Neural cell (in vitro differentiated cells): ENCODE measurements around the gene RAB1A. TPM values are rescaled to one million over a fixed set of nuclear protein-coding genes. Genes with fewer than 3 reads are reported as not detected.

ENCODE experiments used
- H2AFZ ChIP-seq: fragments of 200-600, 300-800 bp; sonication (generic), shearing (Covaris generic); 2 replicates; pipeline ENCODE4 v1.6.0; 2014; ENCODE audit warnings: low read depth, mild to moderate bottlenecking, antibody characterized with exemption, low read length, moderate library complexity
- H3F3A ChIP-seq: fragments of 200-600 bp; shearing (Covaris generic); 2 replicates; pipeline ENCODE4 v1.6.1; 2016; ENCODE audit warnings: mild to moderate bottlenecking, moderate library complexity, mixed read lengths, antibody characterized with exemption, low read length; ENCODE audit not compliant: insufficient read depth, poor library complexity, severe bottlenecking
- H3K27ac ChIP-seq: fragments of 200-600, 300-800 bp; sonication (generic), shearing (Covaris generic); 2 replicates; pipeline ENCODE4 v1.5.1; 2014; ENCODE audit warnings: mild to moderate bottlenecking, low read length, moderate library complexity
- H3K27me3 ChIP-seq: fragments of 300-800, 200-600 bp; sonication (generic), shearing (Covaris generic); 2 replicates; pipeline ENCODE4 v1.6.0; 2014; ENCODE audit warnings: mild to moderate bottlenecking, low read depth, low read length, moderate library complexity; ENCODE audit not compliant: insufficient read depth
- H3K36me3 ChIP-seq: fragments of 300-800, 200-600 bp; sonication (generic), shearing (Covaris generic); 2 replicates; pipeline ENCODE4 v1.5.1; 2014; ENCODE audit warnings: mild to moderate bottlenecking, antibody characterized with exemption, low read length, moderate library complexity; ENCODE audit not compliant: insufficient read depth
- H3K4me2 ChIP-seq: fragments of 300-800, 200-600 bp; sonication (generic), shearing (Covaris generic); 2 replicates; pipeline ENCODE4 v1.6.0; 2014; ENCODE audit warnings: mild to moderate bottlenecking, low read length
- H3K4me3 ChIP-seq: fragments of 300-800, 200-600 bp; sonication (generic), shearing (Covaris generic); 2 replicates; pipeline ENCODE4 v1.5.1; 2014; ENCODE audit warnings: mild to moderate bottlenecking, low read length, moderate library complexity
- H3K79me2 ChIP-seq: fragments of 200-600 bp; shearing (Covaris generic); replicated peaks from 2 replicates; pipeline ENCODE4 v1.6.0; 2014; ENCODE audit warnings: mild to moderate bottlenecking, low read length, moderate library complexity; ENCODE audit not compliant: insufficient read depth
- H3K9ac ChIP-seq: fragments of 300-800, 200-600 bp; sonication (generic), shearing (Covaris generic); 2 replicates; pipeline ENCODE4 v1.6.1; 2016; ENCODE audit warnings: mild to moderate bottlenecking, low read length, mixed read lengths
- H3K9me2 ChIP-seq: fragments of 200-600 bp; shearing (Covaris generic); 2 replicates; pipeline ENCODE4 v1.6.1; 2016; ENCODE audit warnings: mild to moderate bottlenecking, low read length, mixed read lengths; ENCODE audit not compliant: insufficient read depth
- H3K9me3 ChIP-seq: fragments of 200-600, 300-800 bp; sonication (generic), shearing (Covaris generic); 2 replicates; pipeline ENCODE4 v1.6.1; 2016; ENCODE audit warnings: mild to moderate bottlenecking, mixed run types, low read length, moderate library complexity, mixed read lengths
- H4K20me1 ChIP-seq: fragments of 200-600 bp; shearing (Covaris generic); 2 replicates; pipeline ENCODE4 v1.6.1; 2016; ENCODE audit warnings: mild to moderate bottlenecking, mixed run types; ENCODE audit not compliant: insufficient read depth
- CTCF ChIP-seq: fragments of 450-650 bp; IDR thresholded peaks from 2 replicates; pipeline ENCODE4 v1.5.1; 2014; ENCODE audit warnings: antibody characterized with exemption, mild to moderate bottlenecking, moderate library complexity; ENCODE audit not compliant: poor library complexity, severe bottlenecking
- EP300 ChIP-seq: fragments of 450-650 bp; conservative IDR thresholded peaks from 2 replicates; pipeline ENCODE4 v1.6.1; 2014; ENCODE audit warnings: antibody characterized with exemption, mild to moderate bottlenecking, moderate library complexity; ENCODE audit not compliant: poor library complexity, severe bottlenecking
- EZH2 ChIP-seq: fragments of 200-600, 300-800 bp; shearing (Covaris generic), sonication (generic); IDR thresholded peaks from 2 replicates; pipeline ENCODE4 v1.6.1; 2014; ENCODE audit warnings: antibody characterized with exemption, low read length, borderline replicate concordance, mild to moderate bottlenecking; ENCODE audit not compliant: insufficient read depth, poor library complexity, severe bottlenecking
- MXI1 ChIP-seq: fragments of 450-650 bp; conservative IDR thresholded peaks from 2 replicates; pipeline ENCODE4 v1.6.1; 2014; ENCODE audit warnings: antibody characterized with exemption, mild to moderate bottlenecking; ENCODE audit not compliant: poor library complexity, severe bottlenecking
- POLR2AphosphoS5 ChIP-seq: IDR thresholded peaks from 2 replicates; pipeline ENCODE4 v1.6.1; 2012
- RAD21 ChIP-seq: fragments of 450-650 bp; conservative IDR thresholded peaks from 2 replicates; pipeline ENCODE4 v1.6.1; 2014; ENCODE audit warnings: antibody characterized with exemption, mild to moderate bottlenecking, moderate library complexity
- REST ChIP-seq: IDR thresholded peaks from 2 replicates; pipeline ENCODE4 v1.6.1; 2012; ENCODE audit warnings: borderline replicate concordance
- SMC3 ChIP-seq: fragments of 450-650 bp; conservative IDR thresholded peaks from 2 replicates; pipeline ENCODE4 v1.6.1; 2014; ENCODE audit warnings: antibody characterized with exemption, mild to moderate bottlenecking, moderate library complexity; ENCODE audit not compliant: poor library complexity
- TAF1 ChIP-seq: IDR thresholded peaks from 2 replicates; pipeline ENCODE4 v1.6.1; 2012; ENCODE audit warnings: low read depth
- polyA plus RNA-seq: library from polyadenylated mRNA; depleted of rRNA; stranded (reverse); fragments of >200 nt; gene quantifications from 2 replicates; pipeline ENCODE4 v1.2.3, GENCODE V29; 2014

RAB1A gene
- polyA plus RNA-seq, 1 donor from 2014 or later = 240 TPM

- H3F3A ChIP-seq = no peaks in the 10 kb centered on the region
- no peaks in the 10 kb centered on the region for H3K79me2 ChIP-seq
- H3K36me3 ChIP-seq = no peaks in the 10 kb centered on the region
- no peaks in the 10 kb centered on the region for H3K9me2 ChIP-seq
- no peak overlapping the region for H3K4me3 ChIP-seq
- no peaks in the 10 kb centered on the region for H3K27me3 ChIP-seq
- H3K4me2 ChIP-seq = no peak overlapping the region
- no peaks in the 10 kb centered on the region for H4K20me1 ChIP-seq
- no peak overlapping the region for H3K27ac ChIP-seq
- H3K9ac ChIP-seq = no peak overlapping the region
- H2AFZ ChIP-seq = no peak overlapping the region
- H3K9me3 ChIP-seq = no peaks in the 10 kb centered on the region
- no peak for TF ChIP-seq EZH2
- no peak for TF ChIP-seq REST
- TF ChIP-seq CTCF = no peak
- no peak for TF ChIP-seq SMC3
- TF ChIP-seq MXI1 = no peak
- no peak for TF ChIP-seq EP300
- TF ChIP-seq POLR2AphosphoS5 = no peak
- no peak for TF ChIP-seq TAF1
- TF ChIP-seq RAD21 = no peak
Measured at GRCh38 chr2:65159906-65160305, 30.0 kb upstream of the RAB1A start.

- Histone ChIP-seq H2AFZ (no peak overlapping the region), H3K27ac (no peak overlapping the region)
Measured at GRCh38 chr2:65159261-65159660, 29.4 kb upstream of the RAB1A start.

More at GRCh38 chr2:65159261-65159660, 29.4 kb upstream of the RAB1A start:
- no peaks in the 10 kb centered on the region for H3K9me2 ChIP-seq
- H3K36me3 ChIP-seq = no peaks in the 10 kb centered on the region
- no peaks in the 10 kb centered on the region for H3K79me2 ChIP-seq
- no peak for TF ChIP-seq REST
- no peak for TF ChIP-seq EZH2
- TF ChIP-seq RAD21 = no peak
- no peak for TF ChIP-seq TAF1
- no peak overlapping the region for H3K4me3 ChIP-seq
- no peaks in the 10 kb centered on the region for H3F3A ChIP-seq
- H3K9ac ChIP-seq = no peak overlapping the region
- H3K27me3 ChIP-seq = no peaks in the 10 kb centered on the region
- no peaks in the 10 kb centered on the region for H4K20me1 ChIP-seq
- H3K9me3 ChIP-seq = no peaks in the 10 kb centered on the region
- no peak overlapping the region for H3K4me2 ChIP-seq
